ENCODE measurements around the gene ZNF385C.
"Not testable (repeated sequence)": the region's sequence is repeated elsewhere in the genome, so short reads cannot be mapped to it uniquely, and the experiment has no call there.

Gene ZNF385C, protein sequence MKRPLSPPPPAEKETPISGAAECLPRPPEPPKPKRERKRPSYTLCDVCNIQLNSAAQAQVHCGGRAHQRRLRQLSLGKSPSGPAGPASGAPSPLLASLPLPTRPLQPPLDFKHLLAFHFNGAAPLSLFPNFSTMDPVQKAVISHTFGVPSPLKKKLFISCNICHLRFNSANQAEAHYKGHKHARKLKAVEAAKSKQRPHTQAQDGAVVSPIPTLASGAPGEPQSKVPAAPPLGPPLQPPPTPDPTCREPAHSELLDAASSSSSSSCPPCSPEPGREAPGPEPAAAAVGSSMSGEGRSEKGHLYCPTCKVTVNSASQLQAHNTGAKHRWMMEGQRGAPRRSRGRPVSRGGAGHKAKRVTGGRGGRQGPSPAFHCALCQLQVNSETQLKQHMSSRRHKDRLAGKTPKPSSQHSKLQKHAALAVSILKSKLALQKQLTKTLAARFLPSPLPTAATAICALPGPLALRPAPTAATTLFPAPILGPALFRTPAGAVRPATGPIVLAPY

DNA sequence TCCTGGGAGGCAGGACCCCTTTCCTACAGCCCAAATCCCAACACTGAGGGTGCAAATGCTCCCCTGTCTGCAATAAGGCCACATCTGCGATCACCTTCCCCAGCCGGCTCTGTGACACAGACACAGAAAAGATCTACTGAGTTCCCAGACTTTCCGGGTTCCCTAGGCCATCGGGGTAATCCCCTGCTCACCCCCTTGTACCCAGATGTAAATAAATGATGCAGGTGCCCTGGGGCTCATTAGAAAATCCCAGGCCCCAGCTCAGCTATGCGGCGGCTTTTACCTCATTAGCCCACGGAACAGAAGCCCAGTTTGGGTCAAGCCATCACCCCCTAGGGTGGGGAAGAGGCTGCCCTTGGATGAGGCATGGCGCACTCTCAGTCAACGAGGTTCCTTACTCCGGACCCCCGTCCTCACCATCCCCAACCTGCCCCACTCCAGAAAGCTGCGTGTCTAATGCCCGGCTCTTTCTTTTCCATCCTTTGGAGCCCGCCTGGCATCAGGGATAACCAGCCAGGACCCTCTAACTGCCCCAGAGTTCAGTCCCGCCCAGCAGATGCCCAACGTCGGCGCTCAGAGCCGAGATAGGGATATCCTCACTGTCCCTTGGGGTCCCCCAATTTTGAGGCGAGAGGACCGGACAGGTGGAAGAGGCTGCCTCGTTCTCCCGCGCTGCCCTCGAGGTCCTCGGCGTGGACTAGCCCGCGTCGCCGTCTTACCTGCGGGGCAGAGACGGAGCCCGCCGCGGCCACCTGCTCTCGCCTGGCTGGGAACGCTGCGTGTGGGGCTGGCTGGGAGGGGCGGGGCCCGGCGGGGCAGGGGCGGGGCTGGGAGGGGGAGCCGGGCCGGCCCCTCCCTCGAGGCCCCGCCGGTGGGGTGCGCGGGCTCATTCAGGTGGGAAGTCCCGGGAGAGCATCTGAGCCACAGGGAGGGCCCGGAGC, at the start of gene ZNF385C:
Gene ZNF385C, minus strand, starts transcription at position 783 of the 941 bp plus-strand sequence. CDS start 35,417 bp downstream, outside the sequence.
- no peak for DNase-seq (ENCODE audit: low read depth)

DNA sequence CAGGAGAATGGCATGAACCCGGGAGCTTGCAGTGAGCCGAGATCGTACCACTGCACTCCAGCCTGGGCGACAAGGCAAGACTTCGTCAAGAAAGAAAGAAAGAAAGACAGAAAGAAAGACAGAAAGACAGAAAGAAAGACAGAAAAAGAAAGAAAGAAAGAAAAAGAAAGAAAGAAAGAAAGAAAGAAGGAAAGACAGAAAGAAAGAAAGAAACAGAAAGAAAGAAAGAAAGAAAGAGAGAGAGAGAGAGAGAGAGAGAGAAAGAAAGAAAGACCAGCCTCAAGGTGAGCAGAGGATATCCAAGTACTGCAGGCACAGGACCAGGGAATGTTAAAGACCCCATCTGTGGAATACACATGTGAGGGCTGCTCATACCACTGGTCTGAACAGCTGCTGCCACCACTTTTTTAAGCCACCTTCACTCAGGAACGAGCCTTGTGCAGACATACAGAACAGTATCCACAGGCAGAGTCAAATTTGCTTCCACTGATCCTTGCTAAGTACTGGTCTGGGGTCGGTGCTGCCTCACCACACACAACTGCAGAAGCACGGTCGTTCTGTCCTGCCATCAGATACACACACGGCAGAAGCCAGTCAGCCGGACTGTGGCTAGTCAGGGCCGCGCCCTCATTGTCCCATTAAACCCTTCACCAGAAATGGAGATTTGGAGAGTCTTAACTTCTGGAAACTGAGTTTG, 48.8 kb upstream of the ZNF385C start:
- DNase-seq (ENCODE audit: low read depth) = no peak

DNA sequence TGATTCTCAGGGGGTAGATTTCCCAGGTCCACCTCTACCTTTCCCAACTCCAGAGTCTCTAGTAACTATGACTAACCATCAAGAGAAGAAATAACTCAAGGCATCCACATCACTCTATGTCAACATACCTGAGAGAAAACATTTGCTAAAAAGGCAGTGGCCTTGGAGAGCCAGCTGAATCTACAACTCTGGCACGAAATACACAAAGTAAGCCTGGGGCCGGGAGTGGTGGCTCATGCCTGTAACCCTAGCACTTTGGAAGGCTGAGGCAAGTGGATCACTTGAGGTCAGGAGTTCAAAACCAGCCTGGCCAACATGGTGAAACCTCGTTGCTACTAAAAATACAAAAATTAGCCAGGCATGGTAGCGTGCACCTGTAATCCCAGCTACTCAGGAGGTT, 44.9 kb upstream of the ZNF385C start:
- not testable (repeated sequence) for DNase-seq (ENCODE audit: low read depth)

DNA sequence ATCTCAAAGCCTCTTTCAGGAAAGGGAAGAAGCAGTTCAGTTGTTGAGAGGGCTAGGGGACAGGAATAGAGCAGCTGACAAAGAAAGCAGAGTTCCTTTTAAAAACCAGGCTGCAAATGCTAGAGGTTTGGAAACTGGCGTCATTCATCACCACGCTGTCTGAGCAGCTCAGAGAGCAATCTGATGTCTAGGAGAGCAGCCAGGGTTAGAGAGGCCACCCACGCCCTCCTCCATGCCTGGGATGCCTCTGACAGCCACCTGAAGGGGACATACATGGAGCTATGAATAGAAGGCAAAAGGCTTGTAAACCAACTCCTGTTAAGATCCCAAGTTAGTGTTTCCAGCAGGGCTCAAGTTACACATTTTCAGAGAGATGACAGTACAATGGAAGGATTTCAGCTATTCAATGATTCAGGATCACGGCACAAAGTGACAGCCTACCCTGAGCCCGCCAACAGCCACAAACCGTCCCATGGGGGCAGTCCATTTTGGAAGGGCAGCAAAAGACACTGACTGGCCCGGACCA, 44.2 kb upstream of the ZNF385C start:
- DNase-seq (ENCODE audit: low read depth) = no peak

DNA sequence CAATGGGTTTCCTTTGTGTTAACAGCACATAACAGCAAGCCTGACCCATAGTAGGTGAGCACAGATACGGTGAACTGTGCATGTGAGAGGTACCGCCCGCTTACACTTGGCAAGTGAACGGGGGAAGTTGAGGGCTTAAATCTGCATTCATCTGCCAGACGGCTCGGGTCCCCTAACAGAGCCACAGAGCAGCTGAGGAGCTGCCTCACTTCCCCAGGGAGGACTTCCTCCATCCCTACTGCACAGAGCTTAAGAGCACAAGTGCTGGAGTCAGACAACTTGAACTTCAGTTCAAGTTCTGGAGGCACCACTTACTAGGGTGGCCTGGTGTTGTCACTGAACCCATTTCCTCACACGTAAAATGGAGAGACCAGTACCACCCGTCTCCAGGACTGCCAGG, 43.1 kb upstream of the ZNF385C start:
- no peak for DNase-seq (ENCODE audit: low read depth)

DNA sequence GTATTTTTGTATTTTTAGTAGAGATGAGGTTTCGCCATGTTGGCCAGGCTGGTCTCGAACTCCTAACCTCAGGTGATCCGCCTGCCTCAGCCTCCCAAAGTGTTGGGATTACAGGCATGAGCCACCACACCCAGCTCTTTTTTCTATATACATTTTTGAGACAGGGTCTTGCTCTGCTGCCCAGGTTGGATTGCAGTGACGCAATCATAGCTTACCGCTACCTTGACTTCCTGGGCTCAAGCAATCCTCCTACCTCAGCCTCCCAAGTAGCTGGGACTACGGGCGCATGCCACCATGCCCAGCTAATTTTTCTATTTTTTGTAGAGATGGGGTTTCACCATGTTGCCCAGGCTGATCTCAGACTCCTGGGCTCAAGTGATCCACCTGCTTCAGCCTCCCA, 42.4 kb upstream of the ZNF385C start:
- DNase-seq (ENCODE audit: low read depth) = not testable (repeated sequence)

DNA sequence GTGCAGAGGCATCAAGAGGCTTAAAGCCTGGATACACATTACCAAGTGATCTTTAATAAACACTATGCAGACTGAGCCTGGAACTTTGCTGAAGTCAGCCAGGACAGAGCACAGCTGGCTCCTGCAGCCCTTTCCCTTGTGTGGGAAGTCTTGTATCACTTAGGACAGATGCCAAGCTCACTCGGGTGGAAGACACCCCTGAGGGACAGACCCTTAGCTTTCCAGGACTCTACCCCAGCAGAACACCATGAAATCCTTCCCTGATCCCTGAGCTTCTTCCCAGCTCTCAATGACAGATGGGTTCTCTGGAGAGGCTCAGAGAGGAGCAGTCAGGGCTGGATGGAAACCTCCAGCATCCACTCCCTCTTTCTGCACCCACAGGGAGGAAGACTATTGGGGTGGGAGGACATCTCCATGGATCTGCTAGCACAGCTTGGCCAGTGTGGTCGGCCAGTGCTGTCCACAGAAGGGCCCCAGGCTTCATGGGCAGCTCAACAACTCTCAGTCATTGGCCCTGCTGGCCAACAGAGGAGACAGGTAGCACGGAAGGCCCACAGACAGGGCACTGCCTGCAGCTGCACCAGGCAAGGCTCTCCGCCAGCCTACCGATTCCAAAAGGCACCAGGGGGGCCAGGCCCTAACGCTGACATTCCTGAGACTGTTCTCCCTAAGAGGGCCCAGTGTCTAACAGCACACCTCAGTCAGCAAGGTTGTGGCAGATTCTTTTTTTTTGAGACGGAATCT, 40.6 kb upstream of the ZNF385C start:
- no peak for DNase-seq (ENCODE audit: low read depth)

DNA sequence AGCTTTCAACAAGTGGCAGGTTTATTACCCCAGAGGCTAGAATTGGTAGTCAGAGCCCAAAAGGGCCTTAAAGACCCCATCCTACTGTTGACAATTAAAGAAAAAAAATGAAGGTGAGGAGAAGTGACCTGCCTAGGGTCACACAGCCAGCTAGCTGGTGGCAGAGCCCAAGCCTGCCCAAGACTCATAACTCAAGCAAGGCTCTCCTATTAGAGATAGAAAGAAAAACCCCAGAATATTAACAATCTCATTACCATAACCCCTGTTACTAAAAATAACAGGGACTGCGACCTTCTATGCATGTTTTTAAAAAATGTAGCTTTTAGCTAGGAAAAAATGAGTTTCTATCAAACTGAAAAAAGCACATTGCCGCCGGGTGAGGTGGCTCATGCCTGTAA, 38.4 kb upstream of the ZNF385C start:
- no peak for DNase-seq (ENCODE audit: low read depth)

DNA sequence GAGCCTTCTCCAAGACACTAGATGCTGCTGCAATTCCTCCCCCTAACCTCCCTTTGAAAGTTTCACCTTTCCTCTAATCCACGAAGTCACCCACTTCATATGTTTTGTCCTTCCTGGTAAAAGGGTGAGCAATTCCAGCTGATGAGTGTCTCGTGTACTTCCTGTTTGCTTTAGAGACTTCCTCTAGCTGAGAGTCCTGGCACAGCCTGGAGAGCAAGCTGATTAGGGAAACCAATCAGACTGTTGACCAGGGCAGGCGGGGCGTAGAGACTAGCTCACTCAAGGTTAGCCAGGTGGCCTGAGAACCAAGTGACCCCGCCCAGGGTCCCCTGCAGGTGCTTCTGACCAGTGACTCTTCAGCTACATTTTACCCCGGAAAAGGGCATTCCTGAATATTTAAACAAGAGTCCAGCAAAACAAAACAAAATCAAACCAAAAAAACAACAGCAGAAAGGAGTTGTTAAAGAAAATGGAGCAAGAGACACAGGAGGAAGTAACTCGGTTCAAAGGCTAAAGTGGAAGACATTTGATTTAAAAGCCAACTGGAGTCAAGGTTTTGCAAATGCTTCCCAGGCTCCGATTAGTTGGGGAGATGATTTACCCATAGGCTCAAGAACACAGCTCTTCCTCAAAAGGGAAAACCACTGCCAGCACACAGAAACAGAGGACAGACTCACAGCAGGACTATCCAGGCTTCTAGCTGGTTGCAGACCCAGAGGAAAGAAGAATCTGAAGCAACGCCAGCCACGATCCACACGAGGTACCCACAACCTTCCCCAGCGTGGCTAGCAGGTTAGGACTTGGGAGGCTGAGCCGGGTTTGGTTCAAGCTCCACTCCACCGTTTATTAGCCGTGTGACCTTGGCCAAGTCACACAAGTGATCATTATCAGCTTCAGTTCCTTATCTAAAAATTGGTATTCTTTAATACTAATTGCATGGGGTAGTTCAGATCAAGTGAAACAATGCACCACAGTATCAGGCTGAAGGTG, 37.7 kb upstream of the ZNF385C start:
- no peak for DNase-seq (ENCODE audit: low read depth)

DNA sequence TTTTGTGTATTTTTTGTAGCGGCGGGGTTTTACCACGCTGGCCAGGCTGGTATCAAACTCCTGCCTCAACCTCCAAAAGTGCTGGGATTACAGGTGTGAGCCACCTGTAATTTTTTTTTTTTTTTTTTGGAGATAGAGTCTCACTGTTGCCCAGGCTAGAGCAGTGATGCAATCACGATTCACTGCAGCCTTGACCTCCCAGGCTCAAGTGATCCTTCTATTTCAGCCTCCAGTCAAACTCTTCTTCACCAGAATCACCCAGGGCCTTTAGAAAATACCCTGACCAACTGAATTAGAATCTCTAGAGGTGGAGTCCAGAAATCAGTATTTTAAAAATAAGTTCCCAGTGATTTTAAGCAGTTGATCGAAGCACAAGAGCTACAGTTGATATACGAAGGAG, 36.9 kb upstream of the ZNF385C start:
- DNase-seq (ENCODE audit: low read depth) = no peak

DNA sequence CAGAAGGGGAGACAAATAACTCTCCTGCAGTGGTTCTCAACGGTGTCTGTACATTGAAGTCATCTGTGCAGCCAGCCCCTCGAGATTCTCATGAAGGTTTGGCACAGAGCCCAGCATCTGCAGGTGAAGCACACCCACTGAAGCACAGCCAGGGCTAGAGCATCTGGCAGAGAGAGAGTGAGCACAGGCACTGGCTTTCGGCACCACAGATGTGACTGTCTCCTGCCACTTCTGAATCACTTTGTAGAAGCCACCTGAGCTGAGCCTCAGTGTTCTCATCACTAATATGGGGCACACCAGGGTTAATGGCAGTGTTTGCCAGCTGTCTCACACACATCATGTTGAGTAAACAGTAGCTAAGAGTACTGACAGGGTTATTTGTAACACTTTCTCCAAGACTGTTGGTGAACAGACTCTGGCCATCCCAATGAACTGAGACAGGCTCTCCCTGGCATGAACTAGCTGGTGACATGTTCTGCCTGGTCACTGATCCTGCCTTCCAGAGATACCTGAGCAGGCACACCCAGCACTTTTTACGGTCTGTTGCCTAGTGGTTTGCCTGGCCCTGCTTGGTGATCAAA, 35.3 kb upstream of the ZNF385C start:
- no peak for DNase-seq (ENCODE audit: low read depth)

DNA sequence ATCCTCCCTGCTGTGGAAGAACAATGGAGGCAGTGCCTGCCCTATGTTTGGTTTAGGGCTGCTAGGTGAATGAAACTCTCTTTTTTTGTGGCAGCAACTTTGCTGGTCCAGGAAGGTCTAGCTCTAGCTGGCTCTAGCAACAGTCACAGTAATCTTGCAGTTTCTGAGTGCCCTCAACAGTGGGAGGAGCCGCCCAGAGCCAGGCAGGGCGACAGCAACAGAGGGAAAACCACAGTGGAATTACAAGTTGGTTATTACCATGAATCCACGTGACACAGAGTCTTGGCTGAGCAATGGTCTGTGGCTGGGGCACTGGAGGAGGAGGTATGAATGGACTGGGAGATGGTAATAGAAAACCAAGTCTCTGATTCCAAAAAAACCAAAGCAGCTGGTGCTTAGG, 34.7 kb upstream of the ZNF385C start:
- DNase-seq (ENCODE audit: low read depth) = no peak

DNA sequence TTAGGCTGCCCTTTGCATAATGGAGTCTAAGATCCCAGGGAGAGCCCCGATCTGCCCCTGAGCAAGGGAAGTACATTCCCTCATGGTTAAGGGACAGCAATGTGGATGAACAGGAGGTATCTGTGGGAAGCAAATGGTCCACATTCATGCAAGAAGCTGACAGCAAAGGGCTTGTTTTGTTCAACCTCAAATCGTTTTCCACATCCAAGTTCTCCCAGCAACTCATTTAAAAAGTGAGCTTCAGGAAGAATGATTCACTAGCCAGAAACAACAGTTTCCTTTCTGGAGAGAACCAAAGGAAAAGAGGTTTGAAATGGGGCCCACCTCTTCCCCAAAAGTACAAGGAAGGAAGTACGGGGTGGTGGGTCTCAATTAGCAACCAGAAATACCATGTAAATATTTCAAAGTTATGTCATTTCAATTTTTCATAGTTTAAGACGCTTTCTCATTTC, 33.7 kb upstream of the ZNF385C start:
- no peak for DNase-seq (ENCODE audit: low read depth)

DNA sequence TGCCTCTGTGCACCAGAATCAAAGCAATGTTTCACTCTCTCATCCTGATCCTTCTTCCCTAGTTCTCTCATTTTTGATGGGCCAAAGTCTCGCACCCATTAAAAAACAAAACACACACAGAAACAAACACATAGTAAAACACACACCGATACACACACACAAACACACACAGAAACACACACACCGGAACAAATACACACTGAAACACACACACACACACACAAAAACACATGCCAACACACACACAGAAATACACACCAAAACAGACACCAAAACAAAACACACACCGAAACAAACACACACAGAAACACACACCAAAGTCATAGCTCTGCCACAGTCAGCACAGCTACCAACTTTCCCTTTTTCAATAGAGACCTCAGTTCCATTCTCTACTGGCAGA, 33.0 kb upstream of the ZNF385C start:
- DNase-seq (ENCODE audit: low read depth) = no peak

DNA sequence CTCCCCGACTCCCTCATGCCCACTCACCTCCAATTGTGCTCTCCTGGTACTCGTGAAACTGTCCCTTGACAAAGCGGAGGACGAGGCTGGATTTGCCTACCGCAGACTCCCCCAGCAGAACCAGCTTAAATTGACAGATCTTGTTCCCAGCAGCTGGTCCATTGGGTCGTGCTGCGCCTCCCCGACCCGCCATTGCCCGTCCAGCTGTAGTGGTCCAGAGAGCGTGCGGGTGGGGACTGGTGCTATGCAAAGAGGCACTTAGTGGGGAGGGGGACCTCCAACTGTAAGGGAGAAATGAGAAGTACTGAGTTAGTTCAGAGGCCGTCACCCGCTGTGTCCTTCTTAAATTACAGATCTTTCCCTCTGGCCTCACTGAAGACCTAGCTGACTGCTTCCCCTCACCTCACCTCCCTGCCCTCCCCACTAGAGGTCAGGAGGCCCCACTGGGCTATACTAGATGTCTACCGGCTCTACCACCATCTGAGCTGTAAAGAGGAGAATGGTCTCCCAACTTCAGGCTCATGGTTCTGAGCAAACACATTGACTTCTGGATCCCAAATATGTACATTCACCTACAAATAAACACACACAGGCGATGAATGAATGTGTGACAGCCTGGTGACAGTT, 32.1 kb upstream of the ZNF385C start:
- no peak for DNase-seq (ENCODE audit: low read depth)

DNA sequence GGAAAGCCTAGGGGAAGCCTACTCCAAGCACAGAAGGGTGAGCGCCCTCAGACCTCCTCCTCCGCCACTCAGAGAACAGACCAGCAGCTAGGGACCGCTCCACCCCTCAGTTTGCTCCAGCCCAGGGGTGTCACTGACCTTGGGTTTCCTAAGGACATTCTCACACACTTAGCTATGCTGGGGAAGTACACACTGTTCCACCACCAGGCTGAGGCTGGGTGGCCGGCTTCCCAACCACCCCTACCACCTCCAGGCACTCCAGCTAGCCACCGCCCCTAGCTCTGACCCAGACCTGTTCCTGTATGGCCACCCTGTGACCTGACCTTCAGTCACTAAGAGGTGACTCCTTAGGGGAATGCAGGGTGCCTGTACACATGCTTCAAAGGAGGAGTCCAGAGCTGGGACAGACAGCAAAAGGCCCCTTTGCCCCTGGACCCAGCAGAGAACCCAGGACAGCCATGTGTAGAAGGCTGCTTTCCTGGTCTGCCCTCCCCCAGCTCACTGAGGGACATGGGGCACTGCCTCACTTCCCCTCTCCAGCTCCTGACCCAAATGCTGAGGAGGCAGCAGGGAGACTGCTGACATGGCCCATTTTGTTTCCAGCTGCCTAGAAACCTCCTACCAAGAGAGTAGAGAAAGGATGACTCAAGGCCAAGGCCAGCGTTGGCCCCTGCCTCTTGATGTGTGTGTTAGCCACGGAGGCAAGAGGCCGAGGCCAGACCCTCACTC, 31.0 kb upstream of the ZNF385C start:
- no peak for DNase-seq (ENCODE audit: low read depth)

DNA sequence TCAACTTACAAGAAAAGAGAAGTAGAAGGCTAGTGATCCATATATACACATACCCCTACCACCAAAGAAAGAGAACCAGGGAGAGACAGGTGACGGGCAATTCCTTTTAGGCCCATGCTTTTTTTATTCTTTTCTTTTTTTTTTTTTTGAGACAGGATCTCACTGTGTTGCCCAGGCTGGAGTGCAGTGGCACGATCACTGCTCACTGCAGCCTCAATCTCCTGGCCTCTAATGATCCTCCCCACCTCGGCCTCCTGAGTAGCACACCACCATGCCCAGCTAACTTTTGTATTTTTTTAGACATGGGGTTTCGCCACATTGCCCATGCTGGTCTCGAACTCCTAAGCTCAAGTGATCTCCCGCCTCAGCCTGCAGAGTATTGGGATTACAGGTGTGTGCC, 29.1 kb upstream of the ZNF385C start:
- no peak for DNase-seq (ENCODE audit: low read depth)

DNA sequence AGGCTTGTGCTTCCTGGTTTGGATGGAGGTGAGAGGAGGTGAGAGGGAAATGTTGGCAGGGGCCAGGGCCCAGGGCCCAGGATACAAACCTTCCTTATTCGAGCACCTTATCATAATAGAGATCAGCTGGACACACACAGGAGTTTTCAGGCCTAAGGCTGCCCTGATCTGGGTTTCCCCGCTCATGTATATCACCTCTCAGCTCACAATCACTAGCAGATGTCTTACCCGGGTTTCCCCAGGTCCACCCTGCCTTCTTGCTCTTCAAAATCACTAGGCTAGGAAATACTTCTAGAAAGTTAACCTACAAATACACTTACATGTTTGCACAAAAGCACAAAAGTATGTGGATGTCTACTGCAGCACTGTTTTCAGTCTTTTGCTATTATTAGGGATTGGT, 28.6 kb upstream of the ZNF385C start:
- no peak for DNase-seq (ENCODE audit: low read depth)

All from stimulated activated CD8-positive, alpha-beta memory T cell treated with anti-CD3 and anti-CD28 coated beads, Interleukin-15, amount 100 ng/mL, for 1 hour (primary cell).